Lower leg skin (tissue), 3 donors: ENCODE measurements around the gene SLC39A11.

Source experiments
- CTCF ChIP-seq, 3 donors: fragments of 450-650 bp; IDR thresholded peaks; one replicate each; pipeline ENCODE4 v1.5.1; 2016; ENCODE audit warnings: antibody characterized with exemption in 3 of 3, mild to moderate bottlenecking in 3 of 3, moderate library complexity in 2 of 3
- POLR2A ChIP-seq, 2 donors: fragments of 450-650 bp; IDR thresholded peaks; one replicate each; pipeline ENCODE4 v1.6.1; 2016 to 2017; ENCODE audit warnings: antibody characterized with exemption in 2 of 2, mild to moderate bottlenecking in 1 of 2, moderate library complexity in 1 of 2

- no peak for TF ChIP-seq POLR2A (IDR thresholded peaks at IDR 0.05)
- no peak for TF ChIP-seq CTCF (IDR thresholded peaks at IDR 0.05)
Observed at GRCh38 chr17:73123606-73124320, 31.3 kb upstream of the SLC39A11 start.
